Vein endothelial cell (primary cell): ENCODE data around the gene ITCH. TPM values are rescaled to one million over a fixed set of nuclear protein-coding genes. Genes with fewer than 3 reads are reported as not detected.

ENCODE experiments used
- small RNA-seq: library from RNA; depleted of rRNA; stranded (forward); fragments of <200 nt; gene quantifications from one replicate; pipeline ENCODE3, GENCODE V24; 2012
- total RNA-seq: library from RNA; depleted of rRNA; stranded (reverse); fragments of >200 nt; gene quantifications from 2 replicates; pipeline ENCODE4 v1.2.3, GENCODE V29; 2012

The ITCH gene
- 60.1 and 77.4 TPM in 2 replicates for total RNA-seq

GRCh38 chr20:34363062-34363464, at the start of gene ITCH:
ITCH (plus strand) TSS chr20:34363273; CDS start chr20:34393812, 30,539 bp downstream.

GRCh38 chr20:34516247-34517113, 153.4 kb downstream of the ITCH start, which contains the start of gene DYNLRB1:
DYNLRB1 (plus strand) TSS chr20:34516422; CDS start chr20:34516459, 37 bp downstream.

GRCh38 chr20:34558320-34559218, 195.5 kb downstream of the ITCH start, which contains the start of gene MAP1LC3A:
MAP1LC3A (plus strand) TSS chr20:34558718; CDS start chr20:34558869, 151 bp downstream.

Small RNA genes within 50 kb of the gene (small RNA-seq; reads per million reads assigned to genes)
- gene AL356299.1 (not detected), gene MIR644A (not detected), gene RF00019 (not detected)

Other genes with a start within 250 kb of the ITCH start
- gene ASIP, start 121.8 kb upstream of the ITCH start, total RNA-seq, result not detected in 2 replicates
- 125 and 128 TPM in 2 replicates for gene AHCY, start 59.9 kb upstream of the ITCH start, total RNA-seq
- 68.6 and 69.6 TPM in 2 replicates for gene DYNLRB1, start 153.1 kb downstream of the ITCH start, total RNA-seq
- 15.5 and 28.4 TPM in 2 replicates for gene MAP1LC3A, start 195.4 kb downstream of the ITCH start, total RNA-seq